Activated naive CD4-positive, alpha-beta T cell treated with anti-CD3 and anti-CD28 coated beads, Interleukin-2, amount 50 U/mL, for 16 hours (primary cell): ENCODE measurements around the gene C1QA.
"Not testable (repeated sequence)": the region's sequence is repeated elsewhere in the genome, so short reads cannot be mapped to it uniquely, and the experiment has no call there.

ENCODE experiments used
- DNase-seq: peaks from one replicate; pipeline ENCODE4 v3.0.0-alpha.2; 2020

C1QA gene

DNA sequence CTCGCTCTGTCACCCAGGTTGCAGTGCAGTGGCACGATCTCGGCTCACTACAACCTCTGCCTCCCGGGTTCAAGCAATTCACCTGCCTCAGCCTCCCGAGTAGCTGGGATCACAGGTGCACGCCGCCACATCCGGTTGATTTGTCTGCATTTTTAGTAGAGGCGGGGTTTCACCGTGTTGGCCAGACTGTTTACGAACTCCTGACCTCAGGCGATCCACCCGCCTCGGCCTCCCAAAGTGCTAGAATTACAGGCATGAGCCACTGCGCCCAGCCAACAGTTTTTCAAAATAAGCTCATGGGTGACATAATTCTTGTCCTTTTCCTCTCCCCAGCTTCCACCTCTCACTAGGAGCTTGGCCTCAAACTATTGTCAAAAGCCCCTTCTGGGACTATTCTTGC lies 39.7 kb downstream of the C1QA start:
- not testable (repeated sequence) for DNase-seq

DNA sequence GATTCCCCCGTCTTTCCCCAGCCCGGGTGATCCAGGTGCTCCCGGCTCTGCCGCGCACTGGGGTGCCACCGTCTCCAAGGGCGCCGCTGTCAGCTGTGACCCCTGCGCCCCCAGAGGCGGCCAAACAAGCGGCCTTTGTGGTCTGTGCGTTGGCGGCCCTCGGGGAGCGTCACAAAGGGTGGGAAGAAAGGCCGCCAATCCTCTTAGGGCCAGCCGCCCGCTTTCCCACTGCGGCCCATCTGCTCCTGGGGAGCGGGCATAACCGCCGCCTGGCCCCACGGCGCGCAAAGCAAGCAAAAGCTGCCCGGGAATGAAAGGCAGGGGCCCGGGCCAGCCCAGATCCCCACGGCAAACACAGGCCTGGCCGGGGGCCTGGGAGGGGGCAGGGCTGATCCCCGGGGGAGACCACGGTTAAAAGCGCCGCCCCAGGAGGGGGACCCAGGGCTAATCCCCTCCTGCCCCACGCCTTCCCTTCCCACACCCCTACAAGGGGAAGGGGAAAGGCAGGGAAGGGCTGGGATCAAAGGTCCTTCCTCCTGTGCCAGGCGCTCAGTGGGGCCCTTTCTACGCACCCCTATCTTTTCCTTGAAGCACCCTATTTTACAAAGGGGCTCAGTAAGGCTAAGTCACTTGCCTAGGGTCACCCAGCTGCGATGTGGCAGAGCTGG lies 40.6 kb downstream of the C1QA start:
- no peak for DNase-seq

DNA sequence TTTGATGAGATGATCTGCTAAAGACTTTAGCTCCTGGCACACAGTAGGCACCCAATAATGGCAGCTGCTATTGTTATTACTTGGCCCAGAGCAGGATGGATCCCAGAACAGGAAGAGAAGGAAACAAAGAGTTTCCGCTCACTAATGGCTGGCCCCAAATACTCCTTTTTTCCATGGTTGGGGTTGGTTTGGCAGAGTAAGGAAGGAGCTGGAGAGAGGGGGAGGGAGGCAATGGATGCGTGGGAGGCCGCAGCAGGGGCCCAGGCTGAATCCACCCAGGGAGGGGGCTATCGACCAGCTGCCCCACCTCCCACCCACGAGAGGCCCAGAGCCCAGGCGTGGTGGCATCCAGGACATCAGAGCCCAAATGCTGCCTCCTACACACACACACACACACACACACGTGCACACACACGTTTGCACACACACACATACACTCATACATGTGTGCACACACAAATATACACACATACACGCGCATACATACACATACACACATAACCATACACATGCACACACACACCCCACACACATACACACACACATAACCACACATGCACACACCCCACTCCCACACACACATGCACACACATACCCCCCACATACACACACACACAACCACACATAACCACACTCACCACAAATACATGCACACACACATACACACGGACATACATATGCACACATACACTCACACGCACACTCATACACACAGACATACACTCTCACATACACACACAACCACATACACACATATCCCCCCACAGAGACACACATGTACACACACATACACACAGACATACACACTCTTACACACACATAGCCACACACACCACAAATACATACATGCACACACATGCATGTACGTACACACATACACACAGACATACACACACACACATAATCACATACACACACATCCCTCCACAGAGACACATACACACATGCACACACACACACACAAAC lies 41.8 kb downstream of the C1QA start:
- DNase-seq = no peak

DNA sequence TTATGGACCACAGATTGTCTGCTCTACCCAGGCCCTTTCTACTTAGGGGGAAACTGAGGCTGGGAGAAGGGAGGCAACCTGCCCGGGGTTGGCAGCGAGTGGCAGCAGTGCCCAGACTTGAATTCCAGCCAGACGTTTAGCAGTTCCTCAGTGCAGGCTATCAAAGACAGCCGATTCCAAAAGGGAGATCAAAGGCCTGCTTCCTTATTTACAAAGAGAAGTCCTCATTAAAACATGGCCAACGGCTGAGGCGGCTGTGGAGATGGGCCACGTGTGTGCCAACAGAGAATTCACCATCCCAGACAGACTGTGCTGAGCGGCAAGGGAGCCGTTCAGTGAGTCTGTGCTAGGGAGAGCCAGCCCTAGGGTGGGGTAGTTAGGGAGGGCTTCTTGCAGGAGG lies 44.3 kb downstream of the C1QA start:
- no peak for DNase-seq

DNA sequence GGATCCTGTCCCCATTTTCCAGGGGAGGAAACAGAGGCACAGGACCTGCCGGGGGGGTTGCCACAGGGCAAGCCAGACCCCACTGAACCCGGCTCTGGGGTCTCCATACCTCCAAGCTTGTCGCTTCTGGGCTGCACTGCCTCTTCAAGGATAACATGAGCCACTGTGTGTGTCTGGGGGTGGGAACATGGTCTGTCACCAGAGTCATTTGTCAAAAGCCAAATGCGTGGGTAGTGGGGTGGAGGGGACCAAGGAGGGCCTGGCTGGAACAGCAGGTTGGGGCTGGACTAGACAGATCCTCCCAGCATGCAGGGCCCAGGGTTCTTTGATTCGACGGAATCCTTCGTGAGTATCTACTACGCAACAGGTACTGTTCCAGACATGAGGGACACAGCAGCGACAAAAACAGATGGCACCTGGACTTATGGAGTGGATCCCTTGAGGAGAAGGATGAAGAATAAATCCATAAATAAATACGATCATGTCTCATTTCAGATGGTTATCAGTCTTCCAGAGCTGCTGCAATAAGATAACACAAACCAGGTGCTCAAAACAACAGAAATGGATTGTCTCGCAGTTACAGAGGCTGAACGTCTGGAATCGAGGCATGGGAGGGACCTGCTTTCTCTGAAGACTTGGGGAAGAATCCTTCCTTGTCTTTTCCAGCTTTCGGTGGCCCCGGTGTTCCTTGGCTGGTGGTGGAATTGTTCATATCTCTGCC lies 45.3 kb downstream of the C1QA start:
- DNase-seq = no peak

DNA sequence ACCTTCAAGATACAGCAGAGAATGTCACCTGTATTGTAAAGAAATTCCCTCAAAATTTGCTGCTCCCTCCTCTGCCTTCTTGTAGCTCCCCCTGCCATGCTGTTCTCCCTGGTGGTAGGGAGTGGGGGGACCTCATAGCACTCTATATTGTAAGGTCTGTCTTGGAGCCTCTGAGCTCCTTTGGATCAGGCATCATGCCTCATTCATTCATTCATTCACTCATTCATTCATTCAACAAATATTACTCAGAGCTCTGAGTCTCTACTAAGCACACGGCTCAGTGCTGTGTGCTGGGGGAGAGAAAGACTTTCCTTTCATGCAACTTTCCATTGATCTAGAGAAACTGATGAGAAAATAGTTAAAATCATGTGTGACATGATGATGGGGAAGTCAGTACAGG lies 47.1 kb downstream of the C1QA start:
- no peak for DNase-seq

DNA sequence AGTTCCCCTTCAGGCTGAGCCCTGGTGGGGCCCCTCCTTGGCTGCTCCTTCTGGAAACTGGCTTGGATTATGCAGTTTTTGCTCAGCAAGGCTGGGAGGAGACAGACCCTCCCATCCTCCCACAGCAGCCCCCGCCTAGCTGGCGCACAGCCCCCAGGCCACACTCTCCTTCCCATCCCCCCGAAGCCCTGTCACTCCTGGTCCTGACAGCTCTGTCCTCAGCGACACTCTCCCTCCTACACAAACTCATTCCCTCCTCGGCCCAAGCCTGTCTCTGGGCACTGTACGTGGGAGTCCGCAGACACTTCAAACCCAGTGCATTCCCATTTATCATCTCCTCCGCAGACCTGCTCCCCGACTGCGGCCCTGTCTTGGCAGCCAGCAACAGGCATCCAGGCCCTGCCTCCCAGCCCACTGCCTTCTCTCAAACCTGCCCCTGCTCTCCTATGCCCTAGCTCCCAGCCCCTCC lies 49.2 kb downstream of the C1QA start:
- no peak for DNase-seq

DNA sequence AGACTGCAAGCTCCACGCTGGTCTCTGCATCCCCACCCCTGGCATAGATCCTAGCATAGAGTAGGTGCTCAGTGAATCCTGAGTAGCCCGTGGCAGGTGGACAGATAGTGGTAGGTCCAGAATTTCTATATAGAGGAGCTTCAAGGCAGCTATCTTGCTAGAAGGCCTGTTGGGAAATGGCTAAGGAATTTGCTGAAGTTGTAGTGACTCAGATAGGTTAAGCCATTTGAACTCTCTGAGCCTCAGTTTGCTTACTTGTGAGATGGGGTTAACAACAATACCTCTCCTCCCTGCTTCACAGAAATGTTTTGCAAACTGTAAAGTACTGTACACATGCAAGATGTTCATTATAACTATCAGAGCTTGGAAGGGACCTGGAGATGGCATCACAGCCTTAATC lies 50.8 kb downstream of the C1QA start:
- DNase-seq = no peak

DNA sequence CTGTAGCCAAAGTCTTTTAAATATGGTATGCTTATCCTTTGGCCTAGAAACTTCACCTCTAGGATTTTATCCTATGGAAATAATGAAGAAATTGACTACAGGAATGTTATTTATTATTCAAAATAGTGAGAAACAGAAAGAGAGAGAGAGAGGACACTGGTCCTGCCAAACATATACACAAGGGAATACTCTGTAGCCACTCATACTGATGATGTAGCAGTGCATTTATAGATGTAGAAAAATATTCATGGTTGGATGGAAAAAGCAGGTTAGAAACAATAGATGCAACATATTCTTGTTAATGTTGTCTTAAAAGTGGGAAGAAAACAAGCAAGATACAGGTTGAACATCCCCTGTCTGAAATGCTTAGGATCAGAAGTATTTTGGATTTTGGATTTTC lies 52.0 kb downstream of the C1QA start:
- DNase-seq = no peak
